Urothelium cell line (cell line): ENCODE measurements around the gene RIPK3.
"Not testable (repeated sequence)": the region's sequence is repeated elsewhere in the genome, so short reads cannot be mapped to it uniquely, and the experiment has no call there.

Source experiments
- DNase-seq: peaks from one replicate; pipeline ENCODE4 v3.0.0; 2011; ENCODE audit warnings: low spot score, mixed read lengths
- FAIRE-seq: peaks from 2 replicates; lab custom pipeline; 2011; peaks lifted over from hg19 to GRCh38; lab: Jason Lieb, UNC

Gene RIPK3

GRCh38 chr14:24348186-24348585 is 8.4 kb upstream of the RIPK3 start:
- FAIRE-seq (no peak), DNase-seq (no peak)

- no peak for DNase-seq
- FAIRE-seq = no peak
Measured at GRCh38 chr14:24347134-24347533, 7.3 kb upstream of the RIPK3 start.

- DNase-seq (no peak), FAIRE-seq (no peak)
Measured at GRCh38 chr14:24343795-24344660, 4.2 kb upstream of the RIPK3 start.

- FAIRE-seq = no peak
- DNase-seq = no peak
Measured at GRCh38 chr14:24342889-24343288, 3.1 kb upstream of the RIPK3 start.

- no peak for FAIRE-seq
- no peak for DNase-seq
Measured at GRCh38 chr14:24340606-24341005, 815 bp upstream of the RIPK3 start.

- DNase-seq = no peak
- no peak for FAIRE-seq
Measured at GRCh38 chr14:24338843-24339242, 948 bp downstream of the RIPK3 start.

- no peak for DNase-seq
- FAIRE-seq = no peak
Measured at GRCh38 chr14:24337824-24338175, 2.0 kb downstream of the RIPK3 start.

GRCh38 chr14:24337144-24337823 is 2.5 kb downstream of the RIPK3 start:
- no peak for FAIRE-seq
- DNase-seq = no peak

- DNase-seq = no peak
Measured at GRCh38 chr14:24335461-24336171, 4.2 kb downstream of the RIPK3 start.

GRCh38 chr14:24334431-24335291 is 5.1 kb downstream of the RIPK3 start, which contains the start of gene ADCY4:
Gene ADCY4 (minus strand): TSS chr14:24335071. CDS start chr14:24334652, 419 bp downstream.
- FAIRE-seq (no peak), DNase-seq (no peak)

More at GRCh38 chr14:24335461-24336171, 4.2 kb downstream of the RIPK3 start:
- FAIRE-seq = no peak

- DNase-seq (peak; percentile 75), FAIRE-seq (peak; percentile 44)
Measured at GRCh38 chr14:24332268-24332993, 7.4 kb downstream of the RIPK3 start.

- no peak for FAIRE-seq
- DNase-seq = no peak
Measured at GRCh38 chr14:24331731-24332267, 8.0 kb downstream of the RIPK3 start.

- no peak for FAIRE-seq
- DNase-seq = no peak
Measured at GRCh38 chr14:24330973-24331674, 8.7 kb downstream of the RIPK3 start.

- FAIRE-seq (no peak), DNase-seq (no peak)
Measured at GRCh38 chr14:24329736-24330135, 10.1 kb downstream of the RIPK3 start.

GRCh38 chr14:24329073-24329663 is 10.6 kb downstream of the RIPK3 start:
- FAIRE-seq (no peak), DNase-seq (no peak)

GRCh38 chr14:24327914-24328313 is 11.9 kb downstream of the RIPK3 start:
- FAIRE-seq, DNase-seq: not testable (repeated sequence)

- DNase-seq (no peak), FAIRE-seq (no peak)
Measured at GRCh38 chr14:24327303-24327702, 12.5 kb downstream of the RIPK3 start.

GRCh38 chr14:24325963-24326362 is 13.8 kb downstream of the RIPK3 start:
- no peak for DNase-seq
- no peak for FAIRE-seq
